B cell (primary cell): ENCODE measurements around the gene PLAC1. TPM values are rescaled to one million over a fixed set of nuclear protein-coding genes. Genes with fewer than 3 reads are reported as not detected.

ENCODE experiments used
- ATAC-seq: fragments of 200-7000 bp; cut with Tn5 transposase; one replicate; pipeline ENCODE4 v1.10.0; 2021; ENCODE audit warnings: low read depth, mild to moderate bottlenecking, moderate number of reproducible peaks, moderate library complexity
- CTCF ChIA-PET: fragments of 350-600 bp; sonication (Branson Sonifier 250); formaldehyde crosslinking; loops from one replicate; lab custom pipeline; 2021; ENCODE audit warnings: antibody characterized with exemption, inconsistent platforms; lab: Charles Lee
- POLR2A ChIA-PET: fragments of 350-600 bp; sonication (Branson Sonifier 250); formaldehyde crosslinking; loops from one replicate; lab custom pipeline; 2021; ENCODE audit warnings: antibody characterized with exemption; lab: Charles Lee
- DNase-seq: peaks from one replicate; pipeline ENCODE4 v3.0.0; 2013
- H2AFZ ChIP-seq: 2 replicates; pipeline ENCODE4 v1.6.1; 2012; ENCODE audit warnings: mild to moderate bottlenecking, low read depth, low read length; ENCODE audit not compliant: insufficient read depth, poor library complexity, severe bottlenecking
- H3K27ac ChIP-seq, 2 donors: 1 replicate in 1 of 2; 2 replicates in 1 of 2; pipeline ENCODE4 v1.5.1; 2012 to 2013; ENCODE audit warnings: low read length in 2 of 2, mild to moderate bottlenecking in 2 of 2, moderate library complexity in 1 of 2
- H3K27me3 ChIP-seq, 4 experiments: fragments of 200-600 bp in 1 of 4; sonication (generic) in 1 of 4; replicated peaks in 1 of 4; 1 replicate in 2 of 4; 2 replicates in 2 of 4; pipeline versions ENCODE4 v1.6.1 to v1.7.0; 2013 to 2016; ENCODE audit warnings: low read length in 3 of 4, mild to moderate bottlenecking in 2 of 4, mixed read lengths in 1 of 4, moderate library complexity in 1 of 4; ENCODE audit not compliant: insufficient read depth in 4 of 4, control insufficient read depth in 3 of 4; ENCODE audit errors: control extremely low read depth in 1 of 4
- H3K36me3 ChIP-seq, 2 experiments: replicated peaks in 1 of 2; 1 replicate in 1 of 2; 2 replicates in 1 of 2; pipeline versions ENCODE4 v1.6.1 to v1.7.1; 2013; ENCODE audit warnings: low read length in 1 of 2; ENCODE audit not compliant: insufficient read depth in 2 of 2, control insufficient read depth in 1 of 2; ENCODE audit errors: control extremely low read depth in 1 of 2, extremely low read depth in 1 of 2
- H3K4me1 ChIP-seq, 2 donors: fragments of 200-600 bp in 1 of 2; sonication (generic) in 1 of 2; 1 replicate in 1 of 2; 2 replicates in 1 of 2; pipeline versions ENCODE4 v1.5.1 to v1.6.1; 2013 to 2017; ENCODE audit warnings: low read length in 2 of 2; ENCODE audit not compliant: control insufficient read depth in 2 of 2, insufficient read depth in 2 of 2
- H3K4me2 ChIP-seq: replicated peaks from 2 replicates; pipeline ENCODE3; 2012; ENCODE audit warnings: mild to moderate bottlenecking, low read depth, low read length; ENCODE audit not compliant: poor library complexity, severe bottlenecking
- H3K4me3 ChIP-seq, 5 experiments: fragments of 200-600 bp in 1 of 5; sonication (generic) in 1 of 5; 1 replicate in 3 of 5; 2 replicates in 2 of 5; pipeline versions ENCODE4 v1.5.1 to v1.7.0; 2011 to 2016; ENCODE audit warnings: low read length in 4 of 5, mild to moderate bottlenecking in 4 of 5, low read depth in 2 of 5, control low read depth in 1 of 5, moderate library complexity in 1 of 5; ENCODE audit not compliant: insufficient read depth in 1 of 5; ENCODE audit errors: control extremely low read depth in 1 of 5, extremely low read depth in 1 of 5
- H3K79me2 ChIP-seq: fragments of 200-600 bp; sonication (generic); one replicate; pipeline ENCODE4 v1.6.0; 2016; ENCODE audit warnings: low read length; ENCODE audit not compliant: control insufficient read depth, insufficient read depth
- H3K9ac ChIP-seq: fragments of 200-600 bp; sonication (generic); 2 replicates; pipeline ENCODE4 v1.6.1; 2017; ENCODE audit warnings: mild to moderate bottlenecking, low read length, moderate library complexity
- H3K9me3 ChIP-seq, 3 donors: one replicate each; pipeline versions ENCODE4 v1.6.1 to v1.7.1; 2013; ENCODE audit warnings: low read length in 2 of 3; ENCODE audit not compliant: control insufficient read depth in 2 of 3, insufficient read depth in 1 of 3; ENCODE audit errors: control extremely low read depth in 1 of 3
- H4K20me1 ChIP-seq: 2 replicates; pipeline ENCODE4 v1.6.0; 2012; ENCODE audit warnings: mild to moderate bottlenecking, low read length; ENCODE audit not compliant: insufficient read depth, control insufficient read depth, poor library complexity, severe bottlenecking
- H3K27ac Mint-ChIP-seq: one replicate; pipeline ENCODE4 v1.8.0; 2021; ENCODE audit warnings: mixed read lengths
- H3K27me3 Mint-ChIP-seq: one replicate; pipeline ENCODE4 v1.8.0; 2021; ENCODE audit warnings: mixed read lengths
- H3K4me1 Mint-ChIP-seq: one replicate; pipeline ENCODE4 v1.8.0; 2021; ENCODE audit warnings: mixed read lengths
- H3K4me3 Mint-ChIP-seq: one replicate; pipeline ENCODE4 v1.8.0; 2021; ENCODE audit warnings: mixed read lengths
- H3K9me3 Mint-ChIP-seq: one replicate; pipeline ENCODE4 v1.8.0; 2022; ENCODE audit warnings: mixed read lengths; ENCODE audit not compliant: insufficient read depth
- CTCF ChIP-seq: fragments of 200-600 bp; IDR thresholded peaks from one replicate; pipeline ENCODE4 v1.8.0; 2022; ENCODE audit warnings: antibody characterized with exemption, mild to moderate bottlenecking
- EZH2 ChIP-seq: IDR thresholded peaks from 2 replicates; pipeline ENCODE4 v1.6.1; 2012; ENCODE audit warnings: borderline replicate concordance, low read depth, mild to moderate bottlenecking, moderate library complexity, low read length; ENCODE audit not compliant: insufficient read depth, poor library complexity, severe bottlenecking
- WGBS: methylation state at CpG from one replicate; pipeline ENCODE4 v1.1.5; 2013; ENCODE audit warnings: missing lambda C conversion rate; ENCODE audit not compliant: insufficient coverage; 5-methylcytosine and 5-hydroxymethylcytosine counted together
- intact Hi-C: fragments of 100-400 bp; cut with micrococcal nuclease; formaldehyde crosslinking; loops from one replicate; pipeline ENCODE4 v1.10.0; 2022
- polyA plus RNA-seq: library from polyadenylated mRNA; depleted of rRNA; stranded (reverse); fragments of >200 nt; gene quantifications from 2 replicates; pipeline ENCODE4 v1.2.3, GENCODE V29; 2012
- total RNA-seq, 2 donors: library from RNA; stranded (reverse); fragments of 120-200 nt in 1 of 2; gene quantifications; 1 replicate in 1 of 2; 2 replicates in 1 of 2; pipeline versions ENCODE4 v1.2.3 to v1.2.4, GENCODE V29; 2013 to 2022

Gene PLAC1
- total and polyA plus RNA-seq, 2 donors (not counting 1 experiment from before 2014, with no cell fraction given): not detected

- Histone ChIP-seq H3K79me2 (no peaks in the 10 kb centered on the region), H3K4me1 (no peaks in the 10 kb centered on the region), H3K4me2 (no peak overlapping the region), H4K20me1 (no peaks in the 10 kb centered on the region), H3K9ac (no peak overlapping the region), H3K4me3 (no peak overlapping the region), H3K27me3 (no peaks in the 10 kb centered on the region), H3K9me3 (no peaks in the 10 kb centered on the region), H2AFZ (no peak overlapping the region), H3K36me3 (no peaks in the 10 kb centered on the region), H3K27ac (no peak overlapping the region)
- Mint-ChIP-seq H3K4me3 (no peak overlapping the region), H3K27ac (no peak overlapping the region), H3K9me3 (no peaks in the 10 kb centered on the region), H3K27me3 (peaks cover 9% of the 10 kb centered on the region), H3K4me1 (no peaks in the 10 kb centered on the region)
- intact Hi-C loops: no loop called here
- no peak for DNase-seq
- POLR2A ChIA-PET: no interaction called here
- ATAC-seq: no peak
- CTCF ChIA-PET: no interaction called here
- no peak for TF ChIP-seq EZH2
- no peak for TF ChIP-seq CTCF
- WGBS: no CpG with 5 or more reads among the region's 5 CpGs
These were observed 21.4 kb downstream of the PLAC1 start for GRCh38 chrX:134636851-134637250.

GRCh38 chrX:134634691-134635090 is 23.6 kb downstream of the PLAC1 start:
- intact Hi-C loops: no loop called here
- DNase-seq (no peak), ATAC-seq (no peak)
- Histone ChIP-seq H3K27me3 (no peaks in the 10 kb centered on the region), H3K4me3 (no peak overlapping the region), H3K27ac (no peak overlapping the region), H4K20me1 (no peaks in the 10 kb centered on the region), H3K36me3 (no peaks in the 10 kb centered on the region), H3K4me2 (no peak overlapping the region), H2AFZ (no peak overlapping the region), H3K79me2 (no peaks in the 10 kb centered on the region), H3K9ac (no peak overlapping the region), H3K4me1 (no peaks in the 10 kb centered on the region), H3K9me3 (no peaks in the 10 kb centered on the region)
- H3K27me3 Mint-ChIP-seq: peaks cover 6% of the 10 kb centered on the region
- WGBS: no CpG with 5 or more reads among the region's 5 CpGs
- no peak overlapping the region for H3K4me3 Mint-ChIP-seq
- H3K27ac Mint-ChIP-seq: no peak overlapping the region
- H3K9me3 Mint-ChIP-seq: no peaks in the 10 kb centered on the region
- TF ChIP-seq EZH2 (no peak), CTCF (no peak)
- POLR2A ChIA-PET: no interaction called here
- H3K4me1 Mint-ChIP-seq: no peaks in the 10 kb centered on the region
- CTCF ChIA-PET: no interaction called here
